ENCODE data around the gene MFSD2B. TPM values are rescaled to one million over a fixed set of nuclear protein-coding genes. Genes with fewer than 3 reads are reported as not detected.

MFSD2B gene
- total RNA-seq, 1 experiment from 2014 or later = 0.48 TPM

- Mint-ChIP-seq H3K4me1 (ENCODE audit: low read depth, unreplicated experiment) (peaks cover under 1% of the 10 kb centered on the region), H3K4me3 (ENCODE audit: unreplicated experiment) (no peak overlapping the region), H3K27me3 (ENCODE audit: insufficient read depth, unreplicated experiment) (no peaks in the 10 kb centered on the region), H3K9me3 (ENCODE audit: unreplicated experiment) (no peaks in the 10 kb centered on the region), H3K27ac (ENCODE audit: unreplicated experiment) (no peak overlapping the region), H3K36me3 (ENCODE audit: insufficient read depth, unreplicated experiment) (no peaks in the 10 kb centered on the region)
- DNase-seq = no peak
- ChIA-PET POLR2A (no interaction called here), CTCF (interaction anchor here (1.6 kb wide), 1 partner anchor 26 kb away, joined by 10 read pairs; the partner anchor contains the start of gene SF3B6)
- Histone ChIP-seq H3K9me3 (no peaks in the 10 kb centered on the region), H3K27me3 (replicated peaks; ENCODE audit: control insufficient read depth, insufficient read depth, low read length) (no peaks in the 10 kb centered on the region), H3K36me3 (ENCODE audit: control insufficient read depth, insufficient read depth, low read length) (no peaks in the 10 kb centered on the region), H3K4me3 (ENCODE audit: low read depth, low read length) (peak overlapping the region; percentile 42), H3K4me1 (peaks cover 4% of the 10 kb centered on the region; the same call in 1 of the 2 replicates)
- intact Hi-C loops (cut with micrococcal nuclease; ENCODE audit: unreplicated experiment) = no loop called here
- no TSS peak for BruUV-seq (replicated peaks)
- TF ChIP-seq, protein P1, sequence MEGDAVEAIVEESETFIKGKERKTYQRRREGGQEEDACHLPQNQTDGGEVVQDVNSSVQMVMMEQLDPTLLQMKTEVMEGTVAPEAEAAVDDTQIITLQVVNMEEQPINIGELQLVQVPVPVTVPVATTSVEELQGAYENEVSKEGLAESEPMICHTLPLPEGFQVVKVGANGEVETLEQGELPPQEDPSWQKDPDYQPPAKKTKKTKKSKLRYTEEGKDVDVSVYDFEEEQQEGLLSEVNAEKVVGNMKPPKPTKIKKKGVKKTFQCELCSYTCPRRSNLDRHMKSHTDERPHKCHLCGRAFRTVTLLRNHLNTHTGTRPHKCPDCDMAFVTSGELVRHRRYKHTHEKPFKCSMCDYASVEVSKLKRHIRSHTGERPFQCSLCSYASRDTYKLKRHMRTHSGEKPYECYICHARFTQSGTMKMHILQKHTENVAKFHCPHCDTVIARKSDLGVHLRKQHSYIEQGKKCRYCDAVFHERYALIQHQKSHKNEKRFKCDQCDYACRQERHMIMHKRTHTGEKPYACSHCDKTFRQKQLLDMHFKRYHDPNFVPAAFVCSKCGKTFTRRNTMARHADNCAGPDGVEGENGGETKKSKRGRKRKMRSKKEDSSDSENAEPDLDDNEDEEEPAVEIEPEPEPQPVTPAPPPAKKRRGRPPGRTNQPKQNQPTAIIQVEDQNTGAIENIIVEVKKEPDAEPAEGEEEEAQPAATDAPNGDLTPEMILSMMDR (IDR thresholded peaks at IDR 0.05; ENCODE audit: insufficient read depth in 1 of 2, low read depth in 1 of 2, low read length in 1 of 2, severe bottlenecking in 1 of 2, unreplicated experiment in 1 of 2) = no peak
These were observed 40.4 kb downstream of the MFSD2B start for GRCh38 chr2:24050041-24050979.

- Histone ChIP-seq H3K4me1 (no peaks in the 10 kb centered on the region; the same call in 1 of the 2 replicates), H3K9me3 (no peaks in the 10 kb centered on the region), H3K27me3 (replicated peaks; ENCODE audit: control insufficient read depth, insufficient read depth, low read length) (no peaks in the 10 kb centered on the region), H3K36me3 (ENCODE audit: control insufficient read depth, insufficient read depth, low read length) (no peaks in the 10 kb centered on the region), H3K4me3 (ENCODE audit: low read depth, low read length) (no peak overlapping the region)
- TF ChIP-seq, protein P1 (IDR thresholded peaks at IDR 0.05; ENCODE audit: insufficient read depth in 1 of 2, low read depth in 1 of 2, low read length in 1 of 2, severe bottlenecking in 1 of 2, unreplicated experiment in 1 of 2) = no peak
- H3K9me3 Mint-ChIP-seq (ENCODE audit: unreplicated experiment) = no peaks in the 10 kb centered on the region
- BruUV-seq (replicated peaks) = no TSS peak
- no peak for DNase-seq
- ChIA-PET POLR2A (interaction anchor here (0.6 kb wide), 3 partner anchors 13 to 252 kb away, joined by 3 to 7 read pairs (median 4); no protein-coding TSS in a partner anchor), CTCF (interaction anchor here (0.6 kb wide), 1 partner anchor 125 kb away, joined by 9 read pairs; no protein-coding TSS in a partner anchor)
- no peak overlapping the region for H3K4me3 Mint-ChIP-seq (ENCODE audit: unreplicated experiment)
- H3K36me3 Mint-ChIP-seq (ENCODE audit: insufficient read depth, unreplicated experiment) = no peaks in the 10 kb centered on the region
- H3K27ac Mint-ChIP-seq (ENCODE audit: unreplicated experiment) = no peak overlapping the region
- H3K27me3 Mint-ChIP-seq (ENCODE audit: insufficient read depth, unreplicated experiment) = no peaks in the 10 kb centered on the region
- no peaks in the 10 kb centered on the region for H3K4me1 Mint-ChIP-seq (ENCODE audit: low read depth, unreplicated experiment)
- intact Hi-C loops (cut with micrococcal nuclease; ENCODE audit: unreplicated experiment) = no loop called here
These were observed 41.9 kb downstream of the MFSD2B start for GRCh38 chr2:24051833-24052232.

GRCh38 chr2:24052951-24053350 is 43.1 kb downstream of the MFSD2B start:
- no TSS peak for BruUV-seq (replicated peaks)
- CTCF ChIA-PET = interaction anchor here (0.6 kb wide), 1 partner anchor 37 kb away, joined by 4 read pairs; no protein-coding TSS in a partner anchor
- no peak overlapping the region for H3K4me3 Mint-ChIP-seq (ENCODE audit: unreplicated experiment)
- no peaks in the 10 kb centered on the region for H3K4me1 Mint-ChIP-seq (ENCODE audit: low read depth, unreplicated experiment)
- no peaks in the 10 kb centered on the region for H3K27me3 Mint-ChIP-seq (ENCODE audit: insufficient read depth, unreplicated experiment)
- no peaks in the 10 kb centered on the region for H3K9me3 ChIP-seq
- H3K9me3 Mint-ChIP-seq (ENCODE audit: unreplicated experiment) = no peaks in the 10 kb centered on the region
- DNase-seq = no peak
- H3K4me1 ChIP-seq = no peaks in the 10 kb centered on the region; the same call in 1 of the 2 replicates
- H3K36me3 ChIP-seq (ENCODE audit: control insufficient read depth, insufficient read depth, low read length) = no peaks in the 10 kb centered on the region
- H3K27ac Mint-ChIP-seq (ENCODE audit: unreplicated experiment) = no peak overlapping the region
- no peak overlapping the region for H3K4me3 ChIP-seq (ENCODE audit: low read depth, low read length)
- intact Hi-C loops (cut with micrococcal nuclease; ENCODE audit: unreplicated experiment) = no loop called here
- no peaks in the 10 kb centered on the region for H3K27me3 ChIP-seq (replicated peaks; ENCODE audit: control insufficient read depth, insufficient read depth, low read length)
- POLR2A ChIA-PET = no interaction called here
- TF ChIP-seq, protein P1 (IDR thresholded peaks at IDR 0.05; ENCODE audit: insufficient read depth in 1 of 2, low read depth in 1 of 2, low read length in 1 of 2, severe bottlenecking in 1 of 2, unreplicated experiment in 1 of 2) = no peak
- H3K36me3 Mint-ChIP-seq (ENCODE audit: insufficient read depth, unreplicated experiment) = no peaks in the 10 kb centered on the region

Data from Caco-2 (cell line).